ENCODE results near the gene TNRC18.

GRCh38 chr7:5469375-5470166 is 45.9 kb upstream of the TNRC18 start:
- TF ChIP-seq ZBTB33 (CRISPR knock-in tag; IDR thresholded peaks at IDR 0.05) (no peak), PML (IDR thresholded peaks at IDR 0.05; ENCODE audit: low read length) (no peak), SRSF9 (IDR thresholded peaks at IDR 0.05; ENCODE audit: borderline replicate concordance, low read depth, low read length) (no peak), MXD1 (CRISPR knock-in tag; IDR thresholded peaks at IDR 0.05; ENCODE audit: borderline replicate concordance, poor library complexity, severe bottlenecking) (no peak), RAD21 (CRISPR knock-in tag; conservative IDR thresholded peaks at IDR 0.05 in 1 of 2, IDR thresholded peaks at IDR 0.05 in 1 of 2) (no peak), IRF9 (tag; IDR thresholded peaks at IDR 0.05) (no peak), FOXM1 (IDR thresholded peaks at IDR 0.05; ENCODE audit: low read depth) (no peak), FOXM1 (CRISPR knock-in tag; IDR thresholded peaks at IDR 0.05; ENCODE audit: low read depth) (no peak), ZBTB2 (IDR thresholded peaks at IDR 0.05) (0 out of 2 replicates have a peak, but pooled peaks have one; percentile 17), CTCF (IDR thresholded peaks at IDR 0.05 in 2 of 3, conservative IDR thresholded peaks at IDR 0.05 in 1 of 3; ENCODE audit: insufficient read depth in 2 of 3, low read depth in 1 of 3, low read length in 3 of 3) (no peak), E2F5 (CRISPR knock-in tag; IDR thresholded peaks at IDR 0.05) (no peak), KLF16 (IDR thresholded peaks at IDR 0.05) (no peak), HMGXB4 (CRISPR knock-in tag; IDR thresholded peaks at IDR 0.05) (no peak), ZBTB12 (CRISPR knock-in tag; IDR thresholded peaks at IDR 0.05) (no peak), CAMTA2 (CRISPR knock-in tag; conservative IDR thresholded peaks at IDR 0.05) (no peak)
